AG09319 (cell line): ENCODE measurements around the gene WASF3.

Experiments
- DNase-seq: peaks from one replicate; pipeline ENCODE4 v3.0.0-alpha.2; 2010; ENCODE audit warnings: low read depth; ENCODE audit errors: extremely low read depth
- TF ChIP-seq, protein P1 (sequence below): IDR thresholded peaks from 2 replicates; pipeline ENCODE4 v1.5.1; 2011; ENCODE audit warnings: low read depth, mild to moderate bottlenecking, inconsistent platforms, low read length, moderate library complexity

WASF3 gene

DNA sequence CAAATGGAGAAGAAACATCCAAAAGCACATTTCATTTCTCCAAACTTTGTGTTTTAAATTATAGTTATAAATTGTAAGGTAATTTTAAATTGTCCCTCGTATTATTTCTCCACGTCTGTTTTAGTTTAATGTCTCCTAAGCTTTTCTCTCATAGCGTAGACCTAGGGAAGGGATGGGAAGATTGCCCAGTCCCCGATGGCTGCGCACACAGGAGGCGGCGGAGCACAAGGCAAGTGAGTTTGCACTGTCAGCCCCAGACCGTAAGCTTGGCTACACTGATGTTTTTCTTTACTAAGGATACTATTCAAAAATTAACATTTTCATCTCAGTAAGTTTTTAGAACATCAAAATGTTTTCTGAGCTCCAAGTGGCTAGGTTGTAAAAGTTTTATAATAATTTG is 130.8 kb downstream of the WASF3 start:
- no peak for DNase-seq
- TF ChIP-seq, protein P1, sequence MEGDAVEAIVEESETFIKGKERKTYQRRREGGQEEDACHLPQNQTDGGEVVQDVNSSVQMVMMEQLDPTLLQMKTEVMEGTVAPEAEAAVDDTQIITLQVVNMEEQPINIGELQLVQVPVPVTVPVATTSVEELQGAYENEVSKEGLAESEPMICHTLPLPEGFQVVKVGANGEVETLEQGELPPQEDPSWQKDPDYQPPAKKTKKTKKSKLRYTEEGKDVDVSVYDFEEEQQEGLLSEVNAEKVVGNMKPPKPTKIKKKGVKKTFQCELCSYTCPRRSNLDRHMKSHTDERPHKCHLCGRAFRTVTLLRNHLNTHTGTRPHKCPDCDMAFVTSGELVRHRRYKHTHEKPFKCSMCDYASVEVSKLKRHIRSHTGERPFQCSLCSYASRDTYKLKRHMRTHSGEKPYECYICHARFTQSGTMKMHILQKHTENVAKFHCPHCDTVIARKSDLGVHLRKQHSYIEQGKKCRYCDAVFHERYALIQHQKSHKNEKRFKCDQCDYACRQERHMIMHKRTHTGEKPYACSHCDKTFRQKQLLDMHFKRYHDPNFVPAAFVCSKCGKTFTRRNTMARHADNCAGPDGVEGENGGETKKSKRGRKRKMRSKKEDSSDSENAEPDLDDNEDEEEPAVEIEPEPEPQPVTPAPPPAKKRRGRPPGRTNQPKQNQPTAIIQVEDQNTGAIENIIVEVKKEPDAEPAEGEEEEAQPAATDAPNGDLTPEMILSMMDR, result no peak

DNA sequence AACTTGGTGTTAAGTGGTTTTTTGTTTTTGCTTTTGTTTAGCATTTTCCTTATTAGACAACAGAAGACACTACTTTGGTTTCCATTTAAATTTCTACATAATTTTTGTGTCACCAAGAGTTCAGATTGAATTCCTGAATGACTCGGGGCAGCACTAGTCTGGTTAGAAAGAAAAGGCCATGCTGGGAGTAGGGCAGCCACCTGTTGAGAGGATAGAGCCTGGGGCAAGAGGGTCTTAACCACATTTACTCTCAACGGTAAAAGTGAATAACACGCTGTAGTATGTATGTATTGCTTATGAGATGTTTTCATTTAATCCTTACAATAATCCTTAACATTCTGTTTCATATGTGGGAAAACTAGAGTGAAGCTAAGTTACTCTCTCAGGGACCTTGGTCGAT is 131.5 kb downstream of the WASF3 start:
- DNase-seq, result no peak
- TF ChIP-seq, protein P1, result no peak

DNA sequence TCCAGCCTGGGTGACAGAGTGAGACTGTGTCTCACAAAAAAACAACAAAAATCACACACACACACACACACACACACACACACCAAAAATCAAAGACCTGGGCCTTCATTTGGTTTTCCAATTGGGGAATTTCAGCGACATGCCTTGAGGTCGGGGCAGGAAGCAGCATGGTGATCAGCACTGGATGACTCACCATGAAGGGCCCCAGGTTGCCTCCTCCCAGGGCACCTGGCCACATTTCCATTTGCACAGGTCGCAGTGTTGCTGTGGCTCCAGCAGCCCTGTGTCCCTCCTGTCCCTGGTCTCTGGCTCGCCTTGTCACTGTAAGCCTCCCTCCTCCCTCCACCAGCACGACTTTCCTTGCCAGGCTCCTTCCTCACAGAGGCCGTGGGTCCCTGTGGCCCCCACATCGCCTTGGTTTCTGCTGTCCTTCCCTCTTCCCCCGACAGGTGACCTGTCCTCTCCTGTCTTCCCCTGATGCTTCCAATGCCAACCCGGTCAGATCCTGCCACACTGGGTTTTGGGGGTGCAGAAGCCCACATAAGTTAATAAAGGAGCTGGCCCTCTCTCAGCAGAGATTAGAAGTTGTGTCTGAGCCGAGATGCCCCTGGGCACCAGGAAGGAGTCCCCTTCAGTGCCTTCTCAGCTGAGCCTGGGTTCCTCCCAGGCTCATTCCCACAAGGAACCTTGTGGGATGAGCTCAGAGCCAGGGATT is 136.4 kb downstream of the WASF3 start:
- DNase-seq, result no peak

DNA sequence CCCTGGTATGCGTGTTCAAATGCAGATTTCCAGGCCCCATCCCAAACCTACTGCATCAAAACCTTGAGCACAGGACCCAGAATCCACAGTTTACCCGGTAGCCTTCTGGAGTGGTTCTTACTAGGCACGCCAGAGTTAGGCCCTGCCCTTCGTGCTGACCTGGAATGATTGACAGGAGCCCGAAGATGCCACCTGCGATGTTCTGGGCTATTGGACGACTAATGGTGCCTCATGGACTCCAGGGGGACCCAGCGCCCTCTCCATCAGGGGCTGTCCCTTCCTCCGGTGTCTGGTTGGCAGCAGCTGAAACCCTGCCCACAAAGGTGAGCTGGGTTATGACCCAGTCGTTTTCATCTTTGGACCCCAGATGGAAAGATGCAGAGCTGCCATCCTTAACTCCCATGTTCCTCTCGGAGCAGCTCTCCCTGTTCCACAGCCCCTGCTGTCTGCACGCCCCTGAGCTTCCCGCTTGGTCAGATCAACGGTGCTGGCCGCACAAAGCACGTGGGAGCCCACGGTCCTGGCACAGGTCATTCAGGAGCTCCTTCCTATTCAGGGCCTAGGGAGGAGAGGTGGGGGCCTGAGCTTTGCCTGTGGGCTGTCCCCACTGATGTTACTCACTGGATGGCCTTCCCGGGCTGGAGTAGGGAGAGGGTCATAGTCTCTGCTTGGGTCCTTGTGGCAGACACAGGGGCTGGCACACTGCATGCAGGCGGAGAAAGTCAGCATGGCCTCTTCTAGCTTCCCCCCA is 137.3 kb downstream of the WASF3 start:
- no peak for DNase-seq
- TF ChIP-seq, protein P1, result no peak

More for the DNA sequence above, 136.4 kb downstream of the WASF3 start:
- TF ChIP-seq, protein P1, result no peak

GRCh38 chr13:26695360-26695705 is 137.8 kb downstream of the WASF3 start:
- DNase-seq, result no peak
- TF ChIP-seq, protein P1, result no peak

DNA sequence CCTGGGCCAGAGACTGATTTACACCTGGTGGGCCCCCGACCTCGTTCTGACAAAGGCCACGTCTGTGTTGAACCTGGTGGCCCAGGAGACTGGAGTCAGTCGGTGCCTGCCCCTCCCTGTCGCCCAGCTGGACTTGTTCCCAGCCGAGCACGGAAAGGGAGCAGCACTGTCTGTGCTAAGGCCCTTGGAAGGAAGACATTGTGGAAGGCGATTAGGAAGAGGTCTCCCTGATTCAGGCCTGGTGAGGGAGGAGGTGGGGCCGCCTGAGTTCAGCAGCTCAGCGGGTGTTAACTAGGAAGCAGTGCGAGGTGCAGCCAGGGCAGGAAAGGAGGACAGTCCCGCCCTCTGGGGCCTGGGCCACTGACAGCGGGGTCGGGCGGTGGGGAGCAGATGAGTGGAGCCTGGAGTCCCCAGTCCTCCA is 138.4 kb downstream of the WASF3 start:
- TF ChIP-seq, protein P1, result no peak
- no peak for DNase-seq
